NCI-H226 (cell line): ENCODE results near the gene NOX4.
"Not testable (repeated sequence)": the region's sequence is repeated elsewhere in the genome, so short reads cannot be mapped to it uniquely, and the experiment has no call there.

Experiments
- DNase-seq: peaks from one replicate; pipeline ENCODE4 v3.0.0-alpha.2; 2015

Gene NOX4

GRCh38 chr11:89457190-89457589 is 34.0 kb downstream of the NOX4 start:
- no peak for DNase-seq

DNA sequence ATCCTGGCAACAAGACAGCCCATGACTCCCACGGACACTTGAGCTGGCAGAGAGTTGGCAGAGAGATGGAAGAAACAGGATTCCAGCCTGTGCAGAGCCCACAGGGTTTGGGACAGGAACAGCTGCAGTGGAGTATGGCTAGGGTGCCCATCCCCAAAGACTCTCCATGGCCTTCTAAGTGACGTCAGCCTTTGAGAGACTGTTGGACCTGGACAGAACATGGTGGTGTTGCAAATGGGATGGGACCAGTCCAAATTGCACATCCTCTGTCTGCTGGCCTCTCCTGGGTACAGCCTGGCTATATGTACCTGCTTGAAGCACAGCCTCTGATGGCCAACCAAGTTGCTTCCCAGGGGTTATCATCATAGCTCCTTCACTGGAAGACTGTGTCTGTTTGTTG is 34.5 kb downstream of the NOX4 start:
- no peak for DNase-seq

GRCh38 chr11:89452780-89453179 is 38.4 kb downstream of the NOX4 start:
- no peak for DNase-seq

GRCh38 chr11:89447845-89448244 is 43.3 kb downstream of the NOX4 start:
- no peak for DNase-seq

GRCh38 chr11:89443361-89444322 is 47.5 kb downstream of the NOX4 start:
- DNase-seq: no peak

DNA sequence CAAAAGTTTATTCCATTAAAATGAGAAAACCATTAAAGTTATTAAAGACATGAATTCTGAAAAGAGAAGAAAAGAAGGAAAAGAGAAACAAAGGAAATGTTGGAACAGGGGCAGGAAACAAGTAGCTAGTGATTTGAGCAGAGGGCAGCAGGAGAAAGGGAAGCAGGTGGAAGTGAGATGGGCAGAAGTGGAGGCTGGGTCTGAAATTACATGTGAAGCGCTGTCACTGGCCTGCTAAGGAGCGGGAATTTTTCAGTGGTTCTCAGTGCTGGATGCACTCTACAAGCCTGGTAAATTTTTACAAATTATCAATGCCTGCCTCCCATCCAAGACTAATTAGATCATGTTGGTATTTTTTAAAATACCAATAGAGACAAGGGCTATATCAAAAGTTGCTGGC is 48.4 kb downstream of the NOX4 start:
- no peak for DNase-seq

GRCh38 chr11:89441606-89442005 is 49.6 kb downstream of the NOX4 start:
- no peak for DNase-seq

DNA sequence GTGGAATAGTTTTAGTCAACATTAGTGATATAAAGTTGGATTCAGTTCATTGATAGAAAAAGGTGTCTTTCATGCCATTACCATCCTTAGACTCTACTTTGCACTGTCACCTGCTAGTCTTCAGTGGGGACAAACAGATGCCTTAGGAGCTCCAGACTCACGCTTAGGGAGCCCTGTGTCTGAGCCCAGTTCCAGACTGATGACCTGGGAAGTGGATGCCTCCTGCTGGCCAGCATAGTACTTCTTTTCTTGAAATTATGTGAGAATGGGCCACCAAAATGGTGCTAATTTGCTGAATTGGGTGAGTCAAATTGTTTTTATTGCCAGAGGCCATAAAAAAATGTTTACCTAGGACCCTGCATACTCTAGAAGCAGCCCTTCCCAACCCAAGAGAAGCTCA is 53.9 kb downstream of the NOX4 start:
- no peak for DNase-seq

DNA sequence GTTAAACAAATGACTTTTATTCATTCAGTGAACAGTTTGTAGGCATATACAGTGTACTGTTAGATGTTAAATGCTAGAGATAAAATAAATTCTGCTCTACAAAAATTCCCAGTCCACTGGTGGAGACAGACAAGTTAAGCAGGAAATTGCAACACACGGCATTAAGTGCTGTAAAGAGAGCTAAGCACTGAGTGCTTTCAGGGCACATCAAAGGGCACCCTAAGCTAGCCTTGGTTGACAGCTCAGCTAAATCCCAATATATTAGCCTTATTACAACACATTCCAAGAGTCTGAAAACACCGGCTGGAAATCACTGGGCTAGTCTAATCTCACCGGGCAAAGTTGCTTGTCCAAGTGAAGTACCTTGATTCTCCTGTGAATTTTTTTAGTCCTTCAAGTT is 55.1 kb downstream of the NOX4 start:
- DNase-seq: no peak

- no peak for DNase-seq
These were observed 57.9 kb downstream of the NOX4 start for GRCh38 chr11:89433278-89433677.

GRCh38 chr11:89432182-89432581 is 59.0 kb downstream of the NOX4 start:
- not testable (repeated sequence) for DNase-seq

GRCh38 chr11:89426501-89426900 is 64.7 kb downstream of the NOX4 start:
- not testable (repeated sequence) for DNase-seq

DNA sequence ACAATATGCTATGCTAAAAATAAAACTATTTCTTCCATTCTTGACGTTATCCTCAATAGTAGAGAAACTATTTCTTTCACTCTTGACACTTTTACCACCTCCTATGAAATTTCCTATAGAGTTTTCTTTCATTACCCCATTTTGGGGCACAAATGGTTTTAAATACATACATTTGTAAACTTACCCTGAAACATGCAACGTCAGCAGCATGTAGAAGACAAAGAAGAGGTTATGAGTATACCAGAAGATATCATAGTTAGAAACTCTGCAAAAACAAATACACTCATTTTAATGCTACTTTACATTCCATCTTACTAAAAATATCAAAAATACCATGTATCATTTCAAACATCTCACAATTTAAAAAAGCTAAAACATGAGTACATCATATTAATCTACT is 69.5 kb downstream of the NOX4 start:
- no peak for DNase-seq

- no peak for DNase-seq
These were observed 70.2 kb downstream of the NOX4 start for GRCh38 chr11:89420981-89421380.

- no peak for DNase-seq
These were observed 74.2 kb downstream of the NOX4 start for GRCh38 chr11:89416961-89417360.

DNA sequence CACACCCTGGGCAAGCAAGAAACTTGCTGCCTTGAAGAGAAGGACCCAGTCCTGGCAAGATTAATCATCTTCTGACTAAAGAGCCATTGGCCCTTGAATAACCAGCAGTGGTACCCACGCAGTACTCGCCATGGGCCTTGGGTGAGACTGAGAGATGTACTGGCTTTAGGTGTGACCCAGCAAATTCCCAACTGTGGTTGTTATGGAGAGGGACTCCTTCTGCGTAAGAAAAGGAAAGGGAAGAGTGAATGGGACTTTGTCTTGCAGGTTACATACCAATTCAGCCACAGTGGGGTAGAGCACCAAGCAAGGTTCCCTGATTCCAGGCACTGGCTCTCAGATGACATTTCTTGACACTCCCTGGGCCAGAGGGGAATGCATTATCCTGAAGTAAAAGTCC is 80.1 kb downstream of the NOX4 start:
- DNase-seq: not testable (repeated sequence)

DNA sequence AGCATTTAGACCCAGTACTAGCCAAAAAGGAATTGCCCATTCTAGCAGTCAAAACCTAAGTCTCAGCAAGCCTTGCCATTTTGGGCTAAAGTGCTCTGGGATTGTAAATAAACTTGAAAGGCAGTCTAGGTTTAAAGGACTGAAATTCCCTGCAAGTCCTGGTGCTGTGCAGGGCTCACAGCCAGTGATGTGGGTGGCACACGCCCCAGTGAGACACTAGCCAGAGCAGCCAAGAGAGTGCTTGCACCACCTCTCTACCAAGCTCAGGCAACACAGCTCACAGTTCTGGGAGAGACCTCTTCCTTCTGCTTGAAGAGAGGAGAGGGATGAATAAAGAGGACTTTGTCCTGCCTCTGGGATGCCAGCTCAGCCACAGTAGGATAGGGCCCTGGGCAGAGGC is 80.5 kb downstream of the NOX4 start:
- DNase-seq: not testable (repeated sequence)

DNA sequence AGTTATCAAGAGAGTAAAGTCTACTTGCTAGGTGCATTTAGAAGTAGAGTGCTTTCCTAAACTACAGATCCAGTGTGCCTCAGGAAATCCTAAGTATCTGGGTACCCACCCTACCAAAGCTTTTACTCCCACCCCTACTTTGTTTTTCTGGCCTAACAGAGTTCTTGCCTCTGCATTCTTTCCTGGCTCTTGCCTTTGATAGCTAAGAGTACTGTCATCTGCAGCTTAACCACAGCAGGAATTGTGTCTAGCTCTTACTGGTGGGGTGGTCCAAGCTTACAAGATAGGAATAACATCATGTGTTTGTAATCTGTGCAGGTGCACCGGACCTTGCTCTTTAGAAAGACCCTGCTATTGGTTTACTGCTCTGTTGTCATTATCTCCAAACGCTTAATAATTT is 82.7 kb downstream of the NOX4 start:
- DNase-seq: not testable (repeated sequence)

GRCh38 chr11:89405629-89406028 is 85.5 kb downstream of the NOX4 start:
- DNase-seq: no peak

DNA sequence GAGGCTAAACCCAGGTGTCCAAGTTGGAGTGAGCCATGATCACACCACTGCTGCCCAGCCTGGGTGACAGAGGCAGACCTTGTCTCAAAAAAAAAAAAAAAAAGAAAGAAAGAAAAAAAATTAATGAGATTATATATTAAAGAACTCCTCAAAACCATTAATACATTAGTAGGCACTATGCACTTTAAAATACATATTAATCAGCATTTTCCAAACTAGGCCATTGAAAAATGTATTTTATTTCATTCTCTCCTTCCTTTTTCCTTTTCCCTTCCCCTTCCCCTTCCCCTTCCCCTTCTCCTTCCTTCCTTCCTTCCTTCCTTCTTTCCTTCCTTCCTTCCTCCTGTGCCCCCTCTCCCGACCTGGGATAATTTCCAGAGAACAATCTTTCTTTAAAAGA is 99.5 kb downstream of the NOX4 start:
- not testable (repeated sequence) for DNase-seq

GRCh38 chr11:89387501-89387900 is 103.7 kb downstream of the NOX4 start:
- not testable (repeated sequence) for DNase-seq

GRCh38 chr11:89382986-89383385 is 108.2 kb downstream of the NOX4 start:
- DNase-seq: not testable (repeated sequence)

GRCh38 chr11:89381094-89381493 is 110.1 kb downstream of the NOX4 start:
- peak; percentile 31 for DNase-seq

- not testable (repeated sequence) for DNase-seq
These were observed 111.0 kb downstream of the NOX4 start for GRCh38 chr11:89379976-89380771.
